Chondrocyte (in vitro differentiated cells): ENCODE results near the gene PARP1. TPM values are rescaled to one million over a fixed set of nuclear protein-coding genes. Genes with fewer than 3 reads are reported as not detected.

Source experiments
- DNase-seq: peaks from one replicate; pipeline ENCODE4 v3.0.0; 2021; ENCODE audit warnings: mixed read lengths, low spot score
- H3K27ac Mint-ChIP-seq: one replicate; pipeline ENCODE4 v1.8.0; 2021; ENCODE audit warnings: mild to moderate bottlenecking, moderate library complexity, mixed read lengths; ENCODE audit not compliant: unreplicated experiment
- H3K27me3 Mint-ChIP-seq: 2 replicates; pipeline ENCODE4 v1.8.0; 2021; ENCODE audit warnings: low read depth, mixed read lengths
- H3K36me3 Mint-ChIP-seq: 2 replicates; pipeline ENCODE4 v1.8.0; 2021; ENCODE audit warnings: low read depth, mixed read lengths
- H3K4me1 Mint-ChIP-seq: 2 replicates; pipeline ENCODE4 v1.8.0; 2021; ENCODE audit warnings: low read depth, mild to moderate bottlenecking, mixed read lengths
- H3K4me3 Mint-ChIP-seq: one replicate; pipeline ENCODE4 v1.8.0; 2021; ENCODE audit warnings: mild to moderate bottlenecking, moderate library complexity, mixed read lengths; ENCODE audit not compliant: unreplicated experiment
- H3K9me3 Mint-ChIP-seq: 2 replicates; pipeline ENCODE4 v1.8.0; 2021; ENCODE audit warnings: low read depth, mixed read lengths
- total RNA-seq: library from RNA; stranded (reverse); gene quantifications from 3 replicates; pipeline ENCODE4 v1.2.1, GENCODE V29; 2021
- TF ChIP-seq, protein P1 (sequence below): fragments of 200-600 bp; sonication (generic); IDR thresholded peaks from 2 replicates; pipeline ENCODE4 v1.5.0; 2021; ENCODE audit warnings: antibody characterized with exemption, mild to moderate bottlenecking, moderate library complexity

Gene PARP1
- total RNA-seq, 1 donor from 2014 or later = 48.6 TPM

DNA sequence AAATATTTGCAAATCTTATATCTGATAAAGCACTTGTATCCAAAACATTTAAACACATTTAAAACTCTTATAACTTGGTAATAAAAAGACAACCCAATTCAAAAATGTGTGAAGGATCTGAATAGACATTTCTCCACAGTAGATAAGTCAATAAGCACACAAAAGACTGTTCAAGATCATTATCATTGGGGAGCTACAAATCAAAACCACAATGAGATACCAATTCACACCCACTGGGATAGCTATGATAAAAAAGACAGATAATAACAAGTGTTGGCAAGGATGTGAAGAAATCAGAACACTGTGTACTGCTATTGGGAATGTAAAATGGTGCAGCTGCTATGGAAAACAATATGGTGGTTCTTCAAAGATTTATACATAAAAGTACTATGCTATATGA lies 93.8 kb downstream of the PARP1 start:
- no peak overlapping the region for H3K27ac Mint-ChIP-seq
- peaks cover 2% of the 10 kb centered on the region for H3K36me3 Mint-ChIP-seq
- DNase-seq = no peak
- H3K9me3 Mint-ChIP-seq = no peaks in the 10 kb centered on the region
- H3K4me1 Mint-ChIP-seq = peaks cover 8% of the 10 kb centered on the region
- peaks cover 19% of the 10 kb centered on the region for H3K27me3 Mint-ChIP-seq
- no peak overlapping the region for H3K4me3 Mint-ChIP-seq
- TF ChIP-seq, protein P1, sequence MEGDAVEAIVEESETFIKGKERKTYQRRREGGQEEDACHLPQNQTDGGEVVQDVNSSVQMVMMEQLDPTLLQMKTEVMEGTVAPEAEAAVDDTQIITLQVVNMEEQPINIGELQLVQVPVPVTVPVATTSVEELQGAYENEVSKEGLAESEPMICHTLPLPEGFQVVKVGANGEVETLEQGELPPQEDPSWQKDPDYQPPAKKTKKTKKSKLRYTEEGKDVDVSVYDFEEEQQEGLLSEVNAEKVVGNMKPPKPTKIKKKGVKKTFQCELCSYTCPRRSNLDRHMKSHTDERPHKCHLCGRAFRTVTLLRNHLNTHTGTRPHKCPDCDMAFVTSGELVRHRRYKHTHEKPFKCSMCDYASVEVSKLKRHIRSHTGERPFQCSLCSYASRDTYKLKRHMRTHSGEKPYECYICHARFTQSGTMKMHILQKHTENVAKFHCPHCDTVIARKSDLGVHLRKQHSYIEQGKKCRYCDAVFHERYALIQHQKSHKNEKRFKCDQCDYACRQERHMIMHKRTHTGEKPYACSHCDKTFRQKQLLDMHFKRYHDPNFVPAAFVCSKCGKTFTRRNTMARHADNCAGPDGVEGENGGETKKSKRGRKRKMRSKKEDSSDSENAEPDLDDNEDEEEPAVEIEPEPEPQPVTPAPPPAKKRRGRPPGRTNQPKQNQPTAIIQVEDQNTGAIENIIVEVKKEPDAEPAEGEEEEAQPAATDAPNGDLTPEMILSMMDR = no peak

DNA sequence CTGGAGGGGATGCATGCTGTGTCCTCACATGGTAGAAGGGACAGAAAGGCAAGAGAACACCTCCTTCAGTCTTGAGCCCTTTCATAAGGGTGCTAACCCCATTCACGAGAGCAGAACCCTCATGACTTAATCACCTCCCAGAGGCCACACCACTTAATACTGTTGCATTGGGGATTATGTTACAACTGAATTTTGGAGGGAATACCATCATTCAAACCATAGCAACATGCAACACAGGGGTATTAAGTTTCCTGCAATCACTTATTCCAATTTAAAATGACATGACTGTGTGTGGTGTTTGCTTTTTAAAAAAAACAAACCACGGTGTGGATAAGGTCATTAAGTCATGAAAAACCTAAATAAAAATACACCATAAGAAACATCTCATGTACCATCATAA lies 95.8 kb downstream of the PARP1 start:
- no peak overlapping the region for H3K27ac Mint-ChIP-seq
- H3K4me1 Mint-ChIP-seq = peaks cover 11% of the 10 kb centered on the region
- no peaks in the 10 kb centered on the region for H3K36me3 Mint-ChIP-seq
- no peaks in the 10 kb centered on the region for H3K9me3 Mint-ChIP-seq
- no peak for DNase-seq
- H3K4me3 Mint-ChIP-seq = no peak overlapping the region
- TF ChIP-seq, protein P1 = no peak
- peaks cover 14% of the 10 kb centered on the region for H3K27me3 Mint-ChIP-seq

DNA sequence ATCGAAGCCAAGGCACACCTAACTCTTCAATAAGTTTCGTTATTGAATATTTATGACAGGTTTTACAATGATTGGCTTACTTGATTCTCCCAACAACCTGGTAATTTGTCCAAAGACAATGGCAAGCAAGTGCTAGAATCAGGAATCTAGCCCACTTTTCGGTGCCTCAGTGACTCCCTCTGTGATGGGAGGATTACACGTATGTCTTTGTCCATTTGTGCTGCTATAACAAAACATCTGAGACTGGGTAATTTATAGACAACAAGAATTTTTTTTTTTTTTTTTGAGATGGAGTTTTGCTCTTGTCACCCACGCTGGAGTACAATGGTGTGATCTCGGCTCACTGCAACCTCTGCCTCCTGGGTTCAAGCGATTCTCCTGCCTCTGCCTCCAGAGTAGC lies 96.5 kb downstream of the PARP1 start:
- H3K27ac Mint-ChIP-seq = no peak overlapping the region
- peaks cover 12% of the 10 kb centered on the region for H3K27me3 Mint-ChIP-seq
- TF ChIP-seq, protein P1 = no peak
- no peaks in the 10 kb centered on the region for H3K9me3 Mint-ChIP-seq
- H3K36me3 Mint-ChIP-seq = no peaks in the 10 kb centered on the region
- H3K4me1 Mint-ChIP-seq = peaks cover 11% of the 10 kb centered on the region
- H3K4me3 Mint-ChIP-seq = no peak overlapping the region
- DNase-seq = no peak

Other genes starting within 250 kb of the PARP1 start
- gene ACBD3, start 221.4 kb downstream of the PARP1 start, total RNA-seq = 67.0 to 71.6 TPM (median 67.0 TPM) in 3 replicates
- gene MIXL1, start 184.4 kb downstream of the PARP1 start, total RNA-seq = 0.17 TPM in 1 of 3 replicates, not detected in the others
- gene LIN9, start 98.9 kb downstream of the PARP1 start, total RNA-seq = 2.1 to 3.0 TPM (median 2.2 TPM) in 3 replicates
- 0.27 to 0.67 TPM in 2 of 3 replicates, not detected in the other for gene STUM, start 140.7 kb upstream of the PARP1 start, total RNA-seq